ENCODE data around the gene ADAP1.

- TF ChIP-seq EZH2 (IDR thresholded peaks at IDR 0.05; ENCODE audit: borderline replicate concordance, low read depth, low read length, severe bottlenecking) (no peak), CTCF (IDR thresholded peaks at IDR 0.05; ENCODE audit: borderline replicate concordance, extremely low read depth, low read length, poor library complexity, severe bottlenecking) (no peak)
Measured at GRCh38 chr7:903921-904755, 50.3 kb downstream of the ADAP1 start.

All from DND-41 (cell line).